ENCODE measurements around the gene NDUFA8.

The NDUFA8 gene

DNA sequence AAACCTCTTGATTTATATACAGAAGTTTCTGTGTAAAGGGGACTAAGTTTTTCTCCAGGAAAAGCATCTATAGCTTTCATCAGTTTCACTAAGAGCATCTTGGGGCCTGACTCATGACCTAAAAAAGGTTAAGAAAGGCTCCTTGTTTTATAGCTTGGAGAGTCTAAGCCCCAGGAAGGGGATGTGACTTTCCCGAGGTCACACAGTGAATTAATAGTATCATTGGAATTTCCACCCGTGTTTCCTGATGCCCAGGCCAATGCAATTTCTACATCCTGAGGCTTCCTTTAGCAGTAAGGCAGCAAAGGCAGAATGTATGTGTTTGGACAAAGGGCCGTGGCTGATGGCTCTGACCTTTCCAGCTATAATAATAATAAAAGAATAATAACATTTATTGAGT lies 8.8 kb upstream of the NDUFA8 start:
- no peak overlapping the region for H2AFZ ChIP-seq (ENCODE audit: low read depth)
- H3K79me2 ChIP-seq (ENCODE audit: insufficient read depth, low read depth): no peaks in the 10 kb centered on the region
- H3K36me3 ChIP-seq (ENCODE audit: insufficient read depth): no peaks in the 10 kb centered on the region
- H3K9ac ChIP-seq: no peak overlapping the region
- no peak overlapping the region for H3K4me3 ChIP-seq (IDR thresholded peaks at IDR 0.05; ENCODE audit: insufficient read depth, low read depth, low read length)
- no peak overlapping the region for H3K4me2 ChIP-seq
- H3K27me3 ChIP-seq (ENCODE audit: insufficient read depth, low read depth): no peaks in the 10 kb centered on the region
- TF ChIP-seq, protein P1, sequence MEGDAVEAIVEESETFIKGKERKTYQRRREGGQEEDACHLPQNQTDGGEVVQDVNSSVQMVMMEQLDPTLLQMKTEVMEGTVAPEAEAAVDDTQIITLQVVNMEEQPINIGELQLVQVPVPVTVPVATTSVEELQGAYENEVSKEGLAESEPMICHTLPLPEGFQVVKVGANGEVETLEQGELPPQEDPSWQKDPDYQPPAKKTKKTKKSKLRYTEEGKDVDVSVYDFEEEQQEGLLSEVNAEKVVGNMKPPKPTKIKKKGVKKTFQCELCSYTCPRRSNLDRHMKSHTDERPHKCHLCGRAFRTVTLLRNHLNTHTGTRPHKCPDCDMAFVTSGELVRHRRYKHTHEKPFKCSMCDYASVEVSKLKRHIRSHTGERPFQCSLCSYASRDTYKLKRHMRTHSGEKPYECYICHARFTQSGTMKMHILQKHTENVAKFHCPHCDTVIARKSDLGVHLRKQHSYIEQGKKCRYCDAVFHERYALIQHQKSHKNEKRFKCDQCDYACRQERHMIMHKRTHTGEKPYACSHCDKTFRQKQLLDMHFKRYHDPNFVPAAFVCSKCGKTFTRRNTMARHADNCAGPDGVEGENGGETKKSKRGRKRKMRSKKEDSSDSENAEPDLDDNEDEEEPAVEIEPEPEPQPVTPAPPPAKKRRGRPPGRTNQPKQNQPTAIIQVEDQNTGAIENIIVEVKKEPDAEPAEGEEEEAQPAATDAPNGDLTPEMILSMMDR (conservative IDR thresholded peaks at IDR 0.05; ENCODE audit: low read depth, low read length): no peak
- H3K4me1 ChIP-seq (ENCODE audit: low read depth, poor library complexity, severe bottlenecking): no peaks in the 10 kb centered on the region
- no peaks in the 10 kb centered on the region for H4K20me1 ChIP-seq (ENCODE audit: insufficient read depth)
- no peak overlapping the region for H3K27ac ChIP-seq

DNA sequence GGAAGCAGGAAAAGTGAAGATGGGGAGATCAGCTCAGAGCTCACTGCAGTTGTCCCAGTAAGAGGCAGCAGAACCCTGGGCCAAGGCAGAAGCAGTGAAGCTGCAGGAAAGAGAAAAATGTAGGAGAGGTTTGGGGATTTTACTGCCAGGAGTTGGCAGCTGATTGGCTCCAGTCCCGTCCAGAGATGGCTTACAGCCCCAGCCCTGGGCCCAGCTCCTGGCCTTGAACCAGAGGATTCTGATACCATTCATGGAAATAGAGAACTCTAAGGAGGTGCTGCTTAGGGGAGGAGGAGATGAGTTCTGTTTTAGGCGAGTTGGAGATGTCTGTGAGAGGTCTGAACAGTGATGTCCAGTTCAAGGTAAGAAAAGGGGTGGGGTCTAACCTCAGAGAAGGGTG lies 4.7 kb upstream of the NDUFA8 start:
- no peaks in the 10 kb centered on the region for H4K20me1 ChIP-seq (ENCODE audit: insufficient read depth)

DNA sequence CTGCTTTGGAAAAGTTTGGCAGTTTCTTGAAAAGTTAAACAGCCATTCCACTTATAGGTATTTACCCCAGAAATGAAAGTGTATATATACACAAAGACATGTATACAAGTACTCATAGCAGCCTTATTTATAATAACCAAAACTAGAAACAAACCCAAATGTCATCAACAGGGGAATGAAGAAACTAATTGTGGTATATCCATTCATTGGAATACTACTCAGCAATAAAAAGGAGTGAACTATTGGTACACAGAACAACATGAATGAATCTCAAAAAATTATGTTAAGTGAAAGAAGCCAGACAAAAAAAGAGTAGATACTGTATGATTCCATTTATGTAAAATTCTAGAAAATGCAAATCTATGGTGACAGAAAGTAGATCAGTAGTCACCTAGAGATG lies 2.8 kb upstream of the NDUFA8 start:
- Histone ChIP-seq H3K4me1 (ENCODE audit: low read depth, poor library complexity, severe bottlenecking) (peaks cover 12% of the 10 kb centered on the region), H3K36me3 (ENCODE audit: insufficient read depth) (no peaks in the 10 kb centered on the region), H2AFZ (ENCODE audit: low read depth) (no peak overlapping the region), H3K9ac (no peak overlapping the region), H3K27ac (no peak overlapping the region), H3K4me3 (IDR thresholded peaks at IDR 0.05; ENCODE audit: insufficient read depth, low read depth, low read length) (no peak overlapping the region), H3K4me2 (no peak overlapping the region), H4K20me1 (ENCODE audit: insufficient read depth) (no peaks in the 10 kb centered on the region), H3K27me3 (ENCODE audit: insufficient read depth, low read depth) (no peaks in the 10 kb centered on the region), H3K79me2 (ENCODE audit: insufficient read depth, low read depth) (peaks cover 9% of the 10 kb centered on the region; the same call in 1 of the 2 replicates)
- TF ChIP-seq, protein P1 (conservative IDR thresholded peaks at IDR 0.05; ENCODE audit: low read depth, low read length): no peak

More for the DNA sequence above, 4.7 kb upstream of the NDUFA8 start:
- H3K4me2 ChIP-seq: no peak overlapping the region
- no peak overlapping the region for H2AFZ ChIP-seq (ENCODE audit: low read depth)
- peaks cover 1% of the 10 kb centered on the region; the same call in 1 of the 2 replicates for H3K79me2 ChIP-seq (ENCODE audit: insufficient read depth, low read depth)
- H3K27me3 ChIP-seq (ENCODE audit: insufficient read depth, low read depth): no peaks in the 10 kb centered on the region
- H3K27ac ChIP-seq: no peak overlapping the region
- TF ChIP-seq, protein P1 (conservative IDR thresholded peaks at IDR 0.05; ENCODE audit: low read depth, low read length): no peak
- H3K36me3 ChIP-seq (ENCODE audit: insufficient read depth): no peaks in the 10 kb centered on the region
- H3K9ac ChIP-seq: no peak overlapping the region
- H3K4me1 ChIP-seq (ENCODE audit: low read depth, poor library complexity, severe bottlenecking): peaks cover 5% of the 10 kb centered on the region
- no peak overlapping the region for H3K4me3 ChIP-seq (IDR thresholded peaks at IDR 0.05; ENCODE audit: insufficient read depth, low read depth, low read length)

DNA sequence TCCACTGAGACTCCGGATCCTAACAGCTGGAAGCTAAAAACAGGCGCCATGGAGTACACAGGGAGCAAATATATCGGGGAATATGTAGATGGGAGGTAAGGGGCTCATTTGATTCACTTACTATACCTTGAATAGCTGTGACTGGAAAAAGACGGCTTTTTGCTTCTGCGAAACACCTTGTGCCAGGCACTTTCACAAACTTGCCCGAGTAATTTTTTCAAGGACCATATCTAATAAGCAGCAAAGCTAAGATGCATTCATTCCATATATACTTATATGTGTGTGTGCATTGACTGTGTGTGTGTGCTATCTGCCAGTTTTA lies 307 bp upstream of the NDUFA8 start:
- H3K4me3 ChIP-seq (IDR thresholded peaks at IDR 0.05; ENCODE audit: insufficient read depth, low read depth, low read length): no peak overlapping the region
- no peaks in the 10 kb centered on the region for H3K36me3 ChIP-seq (ENCODE audit: insufficient read depth)
- H2AFZ ChIP-seq (ENCODE audit: low read depth): peak overlapping the region; percentile 88
- peak overlapping the region; percentile 65; the same call in 1 of the 2 replicates for H3K9ac ChIP-seq
- H3K27ac ChIP-seq: no peak overlapping the region
- H3K27me3 ChIP-seq (ENCODE audit: insufficient read depth, low read depth): no peaks in the 10 kb centered on the region
- H3K79me2 ChIP-seq (ENCODE audit: insufficient read depth, low read depth): peaks cover 19% of the 10 kb centered on the region; the same call in 1 of the 2 replicates
- peak overlapping the region; percentile 68 for H3K4me2 ChIP-seq
- H4K20me1 ChIP-seq (ENCODE audit: insufficient read depth): no peaks in the 10 kb centered on the region
- TF ChIP-seq, protein P1 (conservative IDR thresholded peaks at IDR 0.05; ENCODE audit: low read depth, low read length): no peak
- H3K4me1 ChIP-seq (ENCODE audit: low read depth, poor library complexity, severe bottlenecking): peaks cover 12% of the 10 kb centered on the region

Data from KMS-11 (cell line).